ENCODE data around the gene CASP14. TPM values are rescaled to one million over a fixed set of nuclear protein-coding genes. Genes with fewer than 3 reads are reported as not detected.
"Not testable (repeated sequence)": the region's sequence is repeated elsewhere in the genome, so short reads cannot be mapped to it uniquely, and the experiment has no call there.

Gene CASP14
- total RNA-seq, 1 donor from 2014 or later = not detected

GRCh38 chr19:15093001-15093400, 43.7 kb downstream of the CASP14 start:
- Mint-ChIP-seq H3K36me3 (no peaks in the 10 kb centered on the region), H3K9me3 (no peaks in the 10 kb centered on the region), H3K27me3 (peaks cover 10% of the 10 kb centered on the region), H3K27ac (no peak overlapping the region), H3K4me1 (ENCODE audit: unreplicated experiment) (no peaks in the 10 kb centered on the region), H3K4me3 (no peak overlapping the region)
- no peak for DNase-seq (ENCODE audit: extremely low spot score, unreplicated experiment)
- no peak for TF ChIP-seq CTCF (conservative IDR thresholded peaks at IDR 0.05)

GRCh38 chr19:15096223-15096622, 46.9 kb downstream of the CASP14 start:
- Mint-ChIP-seq H3K27ac (no peak overlapping the region), H3K36me3 (no peaks in the 10 kb centered on the region), H3K4me3 (no peak overlapping the region), H3K4me1 (ENCODE audit: unreplicated experiment) (no peaks in the 10 kb centered on the region), H3K9me3 (no peaks in the 10 kb centered on the region), H3K27me3 (no peaks in the 10 kb centered on the region)
- TF ChIP-seq CTCF (conservative IDR thresholded peaks at IDR 0.05) = no peak
- no peak for DNase-seq (ENCODE audit: extremely low spot score, unreplicated experiment)

GRCh38 chr19:15097980-15098379, 48.7 kb downstream of the CASP14 start:
- peak overlapping the region; percentile 93 for H3K27ac Mint-ChIP-seq
- not testable (repeated sequence) for H3K4me1 Mint-ChIP-seq (ENCODE audit: unreplicated experiment); H3K9me3 Mint-ChIP-seq; H3K27me3 Mint-ChIP-seq; DNase-seq (ENCODE audit: extremely low spot score, unreplicated experiment); H3K36me3 Mint-ChIP-seq; H3K4me3 Mint-ChIP-seq

GRCh38 chr19:15098460-15098859, 49.2 kb downstream of the CASP14 start:
- H3K4me3 Mint-ChIP-seq = peak overlapping the region; percentile 44
- no peaks in the 10 kb centered on the region for H3K4me1 Mint-ChIP-seq (ENCODE audit: unreplicated experiment)
- H3K27me3 Mint-ChIP-seq = no peaks in the 10 kb centered on the region
- DNase-seq (ENCODE audit: extremely low spot score, unreplicated experiment) = no peak
- no peak for TF ChIP-seq CTCF (conservative IDR thresholded peaks at IDR 0.05)
- H3K36me3 Mint-ChIP-seq = no peaks in the 10 kb centered on the region
- peak overlapping the region; percentile 93 for H3K27ac Mint-ChIP-seq
- H3K9me3 Mint-ChIP-seq = peaks cover 7% of the 10 kb centered on the region

GRCh38 chr19:15099017-15099582, 49.8 kb downstream of the CASP14 start:
- peaks cover 10% of the 10 kb centered on the region for H3K9me3 Mint-ChIP-seq
- H3K4me1 Mint-ChIP-seq (ENCODE audit: unreplicated experiment) = no peaks in the 10 kb centered on the region
- no peak overlapping the region for H3K4me3 Mint-ChIP-seq
- H3K36me3 Mint-ChIP-seq = no peaks in the 10 kb centered on the region
- H3K27me3 Mint-ChIP-seq = no peaks in the 10 kb centered on the region
- no peak for TF ChIP-seq CTCF (conservative IDR thresholded peaks at IDR 0.05)
- H3K27ac Mint-ChIP-seq = peak overlapping the region; percentile 93
- no peak for DNase-seq (ENCODE audit: extremely low spot score, unreplicated experiment)

GRCh38 chr19:15101479-15102082, 52.3 kb downstream of the CASP14 start:
- H3K9me3 Mint-ChIP-seq = peaks cover 13% of the 10 kb centered on the region
- peaks cover 2% of the 10 kb centered on the region for H3K27me3 Mint-ChIP-seq
- H3K36me3 Mint-ChIP-seq = no peaks in the 10 kb centered on the region
- TF ChIP-seq CTCF (conservative IDR thresholded peaks at IDR 0.05) = peak; percentile 78
- H3K4me1 Mint-ChIP-seq (ENCODE audit: unreplicated experiment) = peaks cover 1% of the 10 kb centered on the region
- no peak overlapping the region for H3K4me3 Mint-ChIP-seq
- DNase-seq (ENCODE audit: extremely low spot score, unreplicated experiment) = no peak
- no peak overlapping the region for H3K27ac Mint-ChIP-seq
